MCF 10A (cell line): ENCODE data around the gene IGSF9B. TPM values are rescaled to one million over a fixed set of nuclear protein-coding genes. Genes with fewer than 3 reads are reported as not detected.

ENCODE experiments used
- Bru-seq: library from RNA; stranded (reverse); fragments of 400-500 nt; gene quantifications from one replicate; lab custom pipeline; 2021; lab: Mats Ljungman, UMichigan
- BruChase-seq, 2 experiments: library from RNA; stranded (reverse); fragments of 400-500 nt; gene quantifications; one replicate each; lab custom pipeline; 2021; lab: Mats Ljungman, UMichigan
- BruUV-seq: library from RNA; stranded (reverse); fragments of 400-500 nt; replicated peaks from 2 replicates; lab custom pipeline; 2021; lab: Mats Ljungman, UMichigan
- CTCF ChIA-PET: fragments of 300-600 bp; sonication (Branson Sonifier 250); formaldehyde crosslinking; extraction: SDS; loops from one replicate; lab custom pipeline; 2021; ENCODE audit warnings: antibody characterized with exemption, inconsistent platforms; lab: Yijun Ruan, JAX
- POLR2A ChIA-PET: fragments of 300-600, 350-650 bp; sonication (Branson Sonifier 250); formaldehyde crosslinking; extraction: SDS; loops from one replicate; lab custom pipeline; 2020; ENCODE audit warnings: antibody characterized with exemption, inconsistent platforms; lab: Yijun Ruan, JAX
- DNase-seq: peaks from one replicate; pipeline ENCODE4 v3.0.0-alpha.2; 2018; ENCODE audit not compliant: unreplicated experiment
- H3K27ac Mint-ChIP-seq: one replicate; pipeline ENCODE4 v1.8.0; 2022; ENCODE audit warnings: mild to moderate bottlenecking, low read depth, mixed read lengths; ENCODE audit not compliant: unreplicated experiment
- H3K27me3 Mint-ChIP-seq: one replicate; pipeline ENCODE4 v1.8.0; 2022; ENCODE audit warnings: mixed read lengths; ENCODE audit not compliant: insufficient read depth, unreplicated experiment
- H3K36me3 Mint-ChIP-seq: one replicate; pipeline ENCODE4 v1.8.0; 2022; ENCODE audit warnings: mild to moderate bottlenecking, moderate library complexity, mixed read lengths; ENCODE audit not compliant: insufficient read depth, unreplicated experiment
- H3K4me1 Mint-ChIP-seq: one replicate; pipeline ENCODE4 v1.8.0; 2022; ENCODE audit warnings: mixed read lengths; ENCODE audit not compliant: insufficient read depth, unreplicated experiment
- H3K4me3 Mint-ChIP-seq: one replicate; pipeline ENCODE4 v1.8.0; 2022; ENCODE audit warnings: mild to moderate bottlenecking, moderate library complexity, mixed read lengths; ENCODE audit not compliant: unreplicated experiment
- H3K9me3 Mint-ChIP-seq: one replicate; pipeline ENCODE4 v1.8.0; 2022; ENCODE audit warnings: mixed read lengths; ENCODE audit not compliant: unreplicated experiment
- intact Hi-C: fragments of 100-400 bp; cut with micrococcal nuclease; formaldehyde crosslinking; loops from 2 replicates; pipeline ENCODE4 v1.14.1; 2022
- long read RNA-seq: library from polyadenylated mRNA; stranded (forward); transcript quantifications from one replicate; pipeline ENCODE4 v2.0.0, GENCODE V29; 2022
- total RNA-seq: library from RNA; stranded (reverse); gene quantifications from 2 replicates; pipeline ENCODE4 v1.2.3, GENCODE V29; 2022
- TF ChIP-seq, protein P1 (sequence below): fragments of 200-600 bp; IDR thresholded peaks from one replicate; pipeline ENCODE4 v1.8.0; 2022; ENCODE audit warnings: antibody characterized with exemption, mild to moderate bottlenecking; ENCODE audit not compliant: unreplicated experiment

The IGSF9B gene, protein sequence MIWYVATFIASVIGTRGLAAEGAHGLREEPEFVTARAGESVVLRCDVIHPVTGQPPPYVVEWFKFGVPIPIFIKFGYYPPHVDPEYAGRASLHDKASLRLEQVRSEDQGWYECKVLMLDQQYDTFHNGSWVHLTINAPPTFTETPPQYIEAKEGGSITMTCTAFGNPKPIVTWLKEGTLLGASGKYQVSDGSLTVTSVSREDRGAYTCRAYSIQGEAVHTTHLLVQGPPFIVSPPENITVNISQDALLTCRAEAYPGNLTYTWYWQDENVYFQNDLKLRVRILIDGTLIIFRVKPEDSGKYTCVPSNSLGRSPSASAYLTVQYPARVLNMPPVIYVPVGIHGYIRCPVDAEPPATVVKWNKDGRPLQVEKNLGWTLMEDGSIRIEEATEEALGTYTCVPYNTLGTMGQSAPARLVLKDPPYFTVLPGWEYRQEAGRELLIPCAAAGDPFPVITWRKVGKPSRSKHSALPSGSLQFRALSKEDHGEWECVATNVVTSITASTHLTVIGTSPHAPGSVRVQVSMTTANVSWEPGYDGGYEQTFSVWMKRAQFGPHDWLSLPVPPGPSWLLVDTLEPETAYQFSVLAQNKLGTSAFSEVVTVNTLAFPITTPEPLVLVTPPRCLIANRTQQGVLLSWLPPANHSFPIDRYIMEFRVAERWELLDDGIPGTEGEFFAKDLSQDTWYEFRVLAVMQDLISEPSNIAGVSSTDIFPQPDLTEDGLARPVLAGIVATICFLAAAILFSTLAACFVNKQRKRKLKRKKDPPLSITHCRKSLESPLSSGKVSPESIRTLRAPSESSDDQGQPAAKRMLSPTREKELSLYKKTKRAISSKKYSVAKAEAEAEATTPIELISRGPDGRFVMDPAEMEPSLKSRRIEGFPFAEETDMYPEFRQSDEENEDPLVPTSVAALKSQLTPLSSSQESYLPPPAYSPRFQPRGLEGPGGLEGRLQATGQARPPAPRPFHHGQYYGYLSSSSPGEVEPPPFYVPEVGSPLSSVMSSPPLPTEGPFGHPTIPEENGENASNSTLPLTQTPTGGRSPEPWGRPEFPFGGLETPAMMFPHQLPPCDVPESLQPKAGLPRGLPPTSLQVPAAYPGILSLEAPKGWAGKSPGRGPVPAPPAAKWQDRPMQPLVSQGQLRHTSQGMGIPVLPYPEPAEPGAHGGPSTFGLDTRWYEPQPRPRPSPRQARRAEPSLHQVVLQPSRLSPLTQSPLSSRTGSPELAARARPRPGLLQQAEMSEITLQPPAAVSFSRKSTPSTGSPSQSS (N-terminal part only)
- total RNA-seq = 13.9 and 19.7 TPM in 2 replicates
- Bru-seq, nascent RNA = percentile 48 among the genes with signal in this experiment
- BruChase-seq, experiment 1, labeled RNA remaining after a 6-hour chase = percentile 53 among the genes with signal in this experiment
- percentile 53 among the genes with signal in this experiment for BruChase-seq, experiment 2, labeled RNA remaining after a 2-hour chase
- long read RNA-seq, partial matches to known transcripts = 0 of 6 reads
- long read RNA-seq, other reads (novel, unspliced or antisense) = 5 of 6 reads

- Mint-ChIP-seq H3K9me3 (no peaks in the 10 kb centered on the region), H3K4me3 (peak within 1 kb of the TSS; percentile 79), H3K27ac (no peak within 1 kb of the TSS), H3K4me1 (peaks cover 30% of the 10 kb centered on the region), H3K27me3 (no peaks in the 10 kb centered on the region), H3K36me3 (no peaks in the 10 kb centered on the region)
- TF ChIP-seq, protein P1, sequence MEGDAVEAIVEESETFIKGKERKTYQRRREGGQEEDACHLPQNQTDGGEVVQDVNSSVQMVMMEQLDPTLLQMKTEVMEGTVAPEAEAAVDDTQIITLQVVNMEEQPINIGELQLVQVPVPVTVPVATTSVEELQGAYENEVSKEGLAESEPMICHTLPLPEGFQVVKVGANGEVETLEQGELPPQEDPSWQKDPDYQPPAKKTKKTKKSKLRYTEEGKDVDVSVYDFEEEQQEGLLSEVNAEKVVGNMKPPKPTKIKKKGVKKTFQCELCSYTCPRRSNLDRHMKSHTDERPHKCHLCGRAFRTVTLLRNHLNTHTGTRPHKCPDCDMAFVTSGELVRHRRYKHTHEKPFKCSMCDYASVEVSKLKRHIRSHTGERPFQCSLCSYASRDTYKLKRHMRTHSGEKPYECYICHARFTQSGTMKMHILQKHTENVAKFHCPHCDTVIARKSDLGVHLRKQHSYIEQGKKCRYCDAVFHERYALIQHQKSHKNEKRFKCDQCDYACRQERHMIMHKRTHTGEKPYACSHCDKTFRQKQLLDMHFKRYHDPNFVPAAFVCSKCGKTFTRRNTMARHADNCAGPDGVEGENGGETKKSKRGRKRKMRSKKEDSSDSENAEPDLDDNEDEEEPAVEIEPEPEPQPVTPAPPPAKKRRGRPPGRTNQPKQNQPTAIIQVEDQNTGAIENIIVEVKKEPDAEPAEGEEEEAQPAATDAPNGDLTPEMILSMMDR = no peak
- BruUV-seq = TSS peak; percentile 52
- POLR2A ChIA-PET = interaction anchor here (0.8 to 3.5 kb wide), 14 partner anchors 11 to 267 kb away, joined by 3 to 21 read pairs (median 3); partner anchors contain the start of genes NCAPD3 and VPS26B
- intact Hi-C loops = loop anchor here (2.0 kb wide), 1 partner anchor 68 kb away; no protein-coding TSS in a partner anchor
- peak; percentile 89 for DNase-seq
- CTCF ChIA-PET = interaction anchor here (0.6 to 2.2 kb wide), 7 partner anchors 9 to 211 kb away, joined by 3 to 8 read pairs (median 3); no protein-coding TSS in a partner anchor
Measured at GRCh38 chr11:133956650-133957633, at the start of gene IGSF9B. Gene IGSF9B (minus strand): TSS chr11:133956968. CDS start chr11:133956754, 214 bp downstream.

GRCh38 chr11:134004496-134005172, 47.9 kb upstream of the IGSF9B start:
- ChIA-PET POLR2A (interaction anchor here (1.2 to 1.4 kb wide), 4 partner anchors 12 to 29 kb away, joined by 3 to 4 read pairs (median 4); no protein-coding TSS in a partner anchor), CTCF (interaction anchor here (0.6 to 1.1 kb wide), 3 partner anchors 11 to 1986 kb away, joined by 3 read pairs; no protein-coding TSS in a partner anchor)
- Mint-ChIP-seq H3K27ac (no peak overlapping the region), H3K27me3 (no peaks in the 10 kb centered on the region), H3K4me1 (no peaks in the 10 kb centered on the region), H3K9me3 (no peaks in the 10 kb centered on the region), H3K36me3 (peaks cover 5% of the 10 kb centered on the region), H3K4me3 (no peak overlapping the region)
- no peak for DNase-seq
- BruUV-seq = no TSS peak
- intact Hi-C loops = no loop called here
- TF ChIP-seq, protein P1 = no peak
